Astrocyte of the cerebellum (primary cell): ENCODE measurements around the gene EPAS1.
"Not testable (repeated sequence)": the region's sequence is repeated elsewhere in the genome, so short reads cannot be mapped to it uniquely, and the experiment has no call there.

ENCODE experiments used
- DNase-seq: peaks from one replicate; pipeline ENCODE4 v3.0.0-alpha.2; 2011; ENCODE audit warnings: low read depth
- H3K4me3 ChIP-seq: 2 replicates; pipeline ENCODE4 v1.5.1; 2011; ENCODE audit warnings: mild to moderate bottlenecking, low read depth, low read length, moderate library complexity
- in situ Hi-C: cut with HindIII; loops from 2 replicates; pipeline ENCODE4 v1.10.0; 2017; ENCODE audit warnings: low sequenced_read_pairs
- TF ChIP-seq, protein P1 (sequence below): IDR thresholded peaks from 2 replicates; pipeline ENCODE4 v1.5.1; 2012; ENCODE audit warnings: low read length, low read depth, moderate library complexity, mild to moderate bottlenecking; ENCODE audit errors: missing control alignments

Gene EPAS1

DNA sequence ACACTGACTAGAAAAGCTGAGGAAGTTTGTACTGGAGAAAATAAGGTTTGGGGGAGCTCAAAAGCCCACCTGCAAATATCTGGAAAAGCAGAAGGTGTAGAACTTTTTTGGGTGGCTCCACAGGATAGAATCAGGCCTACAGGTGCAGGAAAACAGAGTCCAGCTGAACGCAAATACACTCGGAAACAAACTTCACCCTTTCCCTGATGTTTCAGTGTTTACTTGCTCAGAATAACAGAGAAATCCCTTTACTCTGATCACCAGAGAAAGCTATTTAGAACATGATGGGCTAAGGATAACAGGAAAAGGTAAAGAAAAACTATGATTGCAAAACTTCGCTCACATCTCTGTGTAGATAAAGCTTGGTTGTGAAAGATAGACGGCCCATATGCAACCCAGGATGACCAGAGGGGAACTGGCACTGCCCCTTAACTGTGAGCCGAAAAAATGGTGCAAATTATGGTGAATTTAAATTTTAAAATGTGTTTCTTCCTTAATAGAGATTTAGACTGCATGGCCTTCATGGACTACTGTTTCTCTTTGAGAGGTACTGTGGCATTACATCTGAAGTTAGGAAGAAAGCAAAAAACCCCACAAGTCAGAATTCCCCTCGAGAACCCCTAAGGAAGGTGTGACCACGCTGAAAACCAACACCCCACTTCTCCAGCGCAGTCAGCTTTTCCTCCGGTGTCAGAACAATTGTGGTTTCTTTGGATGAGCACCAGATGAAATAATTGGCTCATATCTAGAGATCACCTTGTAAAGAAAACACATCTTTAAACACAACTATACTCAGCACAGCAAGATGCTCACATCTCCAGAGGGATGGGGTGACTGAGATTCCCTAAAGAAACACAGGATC is 97.7 kb downstream of the EPAS1 start:
- H3K4me3 ChIP-seq, result no peak overlapping the region
- TF ChIP-seq, protein P1, sequence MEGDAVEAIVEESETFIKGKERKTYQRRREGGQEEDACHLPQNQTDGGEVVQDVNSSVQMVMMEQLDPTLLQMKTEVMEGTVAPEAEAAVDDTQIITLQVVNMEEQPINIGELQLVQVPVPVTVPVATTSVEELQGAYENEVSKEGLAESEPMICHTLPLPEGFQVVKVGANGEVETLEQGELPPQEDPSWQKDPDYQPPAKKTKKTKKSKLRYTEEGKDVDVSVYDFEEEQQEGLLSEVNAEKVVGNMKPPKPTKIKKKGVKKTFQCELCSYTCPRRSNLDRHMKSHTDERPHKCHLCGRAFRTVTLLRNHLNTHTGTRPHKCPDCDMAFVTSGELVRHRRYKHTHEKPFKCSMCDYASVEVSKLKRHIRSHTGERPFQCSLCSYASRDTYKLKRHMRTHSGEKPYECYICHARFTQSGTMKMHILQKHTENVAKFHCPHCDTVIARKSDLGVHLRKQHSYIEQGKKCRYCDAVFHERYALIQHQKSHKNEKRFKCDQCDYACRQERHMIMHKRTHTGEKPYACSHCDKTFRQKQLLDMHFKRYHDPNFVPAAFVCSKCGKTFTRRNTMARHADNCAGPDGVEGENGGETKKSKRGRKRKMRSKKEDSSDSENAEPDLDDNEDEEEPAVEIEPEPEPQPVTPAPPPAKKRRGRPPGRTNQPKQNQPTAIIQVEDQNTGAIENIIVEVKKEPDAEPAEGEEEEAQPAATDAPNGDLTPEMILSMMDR, result no peak
- DNase-seq, result no peak
- in situ Hi-C loops, result no loop called here

DNA sequence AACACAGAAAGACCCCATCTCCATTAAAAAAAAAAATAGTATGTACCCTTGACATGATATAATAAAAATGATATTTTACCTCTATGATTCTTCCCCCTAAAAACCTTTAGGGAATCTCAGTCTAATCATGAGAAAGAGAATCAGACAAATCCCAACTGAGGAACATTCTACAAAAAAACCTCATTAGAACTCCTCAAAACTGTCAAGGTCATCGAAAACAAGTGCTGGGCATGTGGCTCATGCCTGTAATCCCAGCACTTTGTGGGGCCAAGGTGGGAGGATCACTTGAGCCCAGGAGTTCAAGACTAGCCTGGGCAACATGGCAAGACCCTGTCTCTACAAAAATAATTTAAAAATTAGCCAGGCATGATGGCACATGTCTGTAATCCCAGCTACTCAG is 98.5 kb downstream of the EPAS1 start:
- in situ Hi-C loops, H3K4me3 ChIP-seq, DNase-seq: not testable (repeated sequence)

DNA sequence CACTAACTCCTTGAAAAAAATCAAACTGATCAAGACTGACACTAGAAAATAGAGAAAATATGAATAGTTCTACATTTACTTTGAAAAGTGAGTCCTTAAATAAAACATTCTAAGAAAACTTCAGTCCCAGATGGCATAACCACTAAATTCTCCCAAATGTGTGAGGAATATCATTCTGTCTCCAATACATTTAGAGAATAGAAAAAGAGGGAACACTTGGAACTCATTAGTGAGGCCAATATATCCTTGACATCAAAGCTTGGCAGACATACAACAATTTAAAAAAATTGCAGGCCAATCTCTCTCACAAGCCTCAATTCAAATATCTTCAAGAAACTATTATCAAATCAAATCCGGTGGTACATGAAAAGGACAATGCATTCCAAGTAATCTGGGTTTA is 102.8 kb downstream of the EPAS1 start:
- no peak overlapping the region for H3K4me3 ChIP-seq
- in situ Hi-C loops, result no loop called here
- TF ChIP-seq, protein P1, result no peak
- DNase-seq, result no peak

DNA sequence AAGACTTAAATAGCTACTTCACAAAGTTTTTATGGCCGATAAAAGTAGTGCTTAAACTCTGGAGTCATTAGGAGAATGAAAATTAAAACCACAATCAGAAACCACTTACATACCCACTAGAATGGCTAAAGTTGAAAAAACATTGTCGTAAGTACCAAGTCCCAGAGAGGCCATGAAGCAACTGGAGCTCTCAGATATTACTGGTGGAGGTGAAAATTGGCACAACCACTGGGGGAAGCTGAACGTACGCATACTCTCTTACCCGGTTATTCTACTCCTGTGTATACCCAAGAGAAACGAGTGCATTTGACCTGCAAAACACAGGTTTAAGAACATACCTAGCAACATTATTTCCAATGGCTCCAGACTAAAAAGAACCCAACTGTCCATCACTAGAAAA is 105.7 kb downstream of the EPAS1 start:
- no peak for DNase-seq
- TF ChIP-seq, protein P1, result no peak
- in situ Hi-C loops, result no loop called here
- H3K4me3 ChIP-seq, result no peak overlapping the region

DNA sequence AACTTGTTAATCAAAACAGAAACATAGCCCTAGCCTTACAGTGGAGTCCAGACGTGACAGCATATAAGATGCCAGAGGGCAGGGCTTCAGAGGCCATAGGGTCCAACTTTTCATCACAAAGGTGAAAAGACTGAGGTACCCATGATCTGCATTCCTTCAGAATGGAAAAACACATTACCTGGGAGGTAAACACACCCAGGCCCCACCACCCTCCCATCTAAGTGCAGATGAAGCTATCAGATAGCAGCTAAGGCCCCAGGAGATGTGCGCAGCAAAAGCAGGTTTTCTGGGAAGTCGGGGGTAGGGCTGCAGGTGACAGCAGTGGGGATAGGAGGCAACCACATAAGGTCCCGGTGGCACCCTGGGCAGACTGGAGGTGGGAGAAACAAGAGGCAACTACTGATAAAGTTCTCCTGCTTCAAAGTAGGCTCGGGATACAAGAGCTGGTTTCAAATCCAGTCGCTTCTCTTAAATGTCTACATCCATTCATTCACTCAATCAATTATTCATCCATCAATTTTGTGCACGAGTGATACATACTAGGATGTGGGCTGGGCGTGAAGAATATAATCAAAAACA is 107.1 kb downstream of the EPAS1 start:
- no peak overlapping the region for H3K4me3 ChIP-seq
- TF ChIP-seq, protein P1, result no peak
- no peak for DNase-seq
- in situ Hi-C loops, result no loop called here

DNA sequence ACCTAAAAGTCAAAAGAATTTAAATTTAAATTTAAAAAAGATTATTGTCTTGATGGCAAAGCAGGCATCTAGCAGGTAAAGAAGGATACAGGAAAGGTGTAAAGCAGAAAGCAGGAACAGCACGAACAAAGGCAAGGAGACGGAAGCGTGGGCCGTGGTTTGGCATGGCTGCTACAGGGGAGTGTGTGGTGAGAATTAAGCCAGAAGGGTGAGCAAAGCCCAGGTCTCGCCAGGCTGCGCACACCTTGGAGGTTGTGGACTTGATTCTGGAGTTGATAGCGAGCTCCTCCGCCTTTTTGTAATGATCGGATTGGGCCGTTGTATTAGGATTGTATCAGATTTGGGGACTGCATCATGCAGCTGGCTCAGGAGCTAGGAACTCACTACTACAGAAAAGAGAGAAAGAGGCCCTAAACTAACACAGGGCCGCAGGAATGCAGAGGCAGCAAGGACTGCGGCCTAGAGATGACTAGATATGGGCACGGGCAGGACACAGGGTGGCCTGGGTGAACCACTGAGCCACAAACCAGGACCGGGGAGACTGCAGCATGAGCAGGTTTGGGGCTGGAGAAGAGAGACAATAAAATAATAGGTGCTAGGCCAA is 110.7 kb downstream of the EPAS1 start:
- no peak overlapping the region for H3K4me3 ChIP-seq
- TF ChIP-seq, protein P1, result no peak
- in situ Hi-C loops, result no loop called here
- DNase-seq, result no peak

DNA sequence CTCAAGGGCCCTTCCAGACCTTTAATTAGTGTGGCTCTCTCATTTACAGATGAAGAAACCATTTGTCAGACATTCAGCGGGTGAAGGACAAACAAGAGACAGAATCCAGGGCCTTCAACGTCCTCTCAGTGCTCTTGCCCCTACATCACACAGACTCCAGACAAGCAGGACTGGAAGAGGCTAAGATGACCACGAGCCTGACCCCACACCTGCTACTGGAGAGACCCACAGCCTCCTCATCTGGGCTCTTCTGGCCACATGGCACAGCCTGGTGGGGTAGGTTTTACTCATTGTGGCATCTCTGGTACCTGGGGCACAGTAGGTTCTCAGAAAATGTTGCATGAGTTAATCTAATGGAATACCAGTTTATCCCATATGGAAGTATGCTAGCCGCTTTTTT is 112.5 kb downstream of the EPAS1 start:
- in situ Hi-C loops, result no loop called here
- no peak overlapping the region for H3K4me3 ChIP-seq
- TF ChIP-seq, protein P1, result no peak
- no peak for DNase-seq
